Endothelial cell of umbilical vein (primary cell): ENCODE data around the gene SPEN. TPM values are rescaled to one million over a fixed set of nuclear protein-coding genes. Genes with fewer than 3 reads are reported as not detected.
A peak's percentile ranks its signal among the peaks of the same experiment; 100 is the strongest.
"Not testable (repeated sequence)": the region's sequence is repeated elsewhere in the genome, so short reads cannot be mapped to it uniquely, and the experiment has no call there.

Source experiments
- BruUV-seq: library from RNA; stranded (reverse); fragments of 400-500 nt; replicated peaks from 2 replicates; lab custom pipeline; 2021; lab: Mats Ljungman, UMichigan
- CTCF ChIA-PET: fragments of 300-600, 350-600 bp; sonication (Branson Sonifier 250); formaldehyde crosslinking; loops from one replicate; lab custom pipeline; 2021; ENCODE audit warnings: antibody characterized with exemption, inconsistent platforms; lab: Charles Lee
- POLR2A ChIA-PET: fragments of 300-600, 350-600 bp; sonication (Branson Sonifier 250); formaldehyde crosslinking; loops from one replicate; lab custom pipeline; 2021; ENCODE audit warnings: antibody characterized with exemption, inconsistent platforms; lab: Charles Lee
- DNase-seq: peaks from one replicate; pipeline ENCODE4 v3.0.0-alpha.2; 2011; ENCODE audit warnings: low read depth, low spot score
- FAIRE-seq: peaks from 2 replicates; lab custom pipeline; 2011; peaks lifted over from hg19 to GRCh38; lab: Jason Lieb, UNC
- H2AFZ ChIP-seq: 2 replicates; pipeline ENCODE4 v1.6.0; 2012; ENCODE audit warnings: low read depth, low read length, control low read depth, inconsistent platforms
- H3K27ac ChIP-seq: 2 replicates; pipeline ENCODE4 v1.5.1; 2011; ENCODE audit warnings: low read depth, mild to moderate bottlenecking, control low read depth, low read length, moderate library complexity; ENCODE audit not compliant: insufficient read depth
- H3K27me3 ChIP-seq, 2 experiments: 2 replicates each; pipeline versions ENCODE4 v1.6.0 to v1.6.1; 2011; ENCODE audit warnings: low read length in 2 of 2, mixed read lengths in 1 of 2; ENCODE audit not compliant: control insufficient read depth in 2 of 2, insufficient read depth in 2 of 2
- H3K36me3 ChIP-seq, 2 experiments: 2 replicates in 1 of 2; 3 replicates in 1 of 2; pipeline ENCODE4 v1.5.1; 2011; ENCODE audit warnings: low read length in 2 of 2, mild to moderate bottlenecking in 1 of 2, moderate library complexity in 1 of 2; ENCODE audit not compliant: control insufficient read depth in 2 of 2, insufficient read depth in 2 of 2; ENCODE audit errors: extremely low read depth in 1 of 2
- H3K4me1 ChIP-seq: 3 replicates; pipeline ENCODE4 v1.5.1; 2011; ENCODE audit warnings: mild to moderate bottlenecking, low read length; ENCODE audit not compliant: control insufficient read depth, insufficient read depth; ENCODE audit errors: extremely low read depth
- H3K4me2 ChIP-seq: 2 replicates; pipeline ENCODE4 v1.6.1; 2011; ENCODE audit warnings: low read length, control low read depth, mixed read lengths; ENCODE audit not compliant: insufficient read depth
- H3K4me3 ChIP-seq, 3 experiments: fragments of 200-600 bp in 1 of 3; sonication (generic), shearing (Covaris generic) in 1 of 3; replicated peaks in 1 of 3; 2 replicates each; pipeline ENCODE4 v1.5.1; 2011 to 2016; ENCODE audit warnings: control low read depth in 3 of 3, low read length in 3 of 3, mild to moderate bottlenecking in 2 of 3, inconsistent platforms in 1 of 3, low read depth in 1 of 3, moderate library complexity in 1 of 3; ENCODE audit not compliant: insufficient read depth in 1 of 3
- H3K79me2 ChIP-seq: 2 replicates; pipeline ENCODE4 v1.6.0; 2012; ENCODE audit warnings: low read length, inconsistent platforms; ENCODE audit not compliant: control insufficient read depth, insufficient read depth
- H3K9ac ChIP-seq: replicated peaks from 2 replicates; pipeline ENCODE3; 2011; ENCODE audit warnings: low read length, control low read depth; ENCODE audit not compliant: insufficient read depth; ENCODE audit errors: extremely low read depth
- H3K9me1 ChIP-seq: replicated peaks from 3 replicates; pipeline ENCODE4 v1.6.0; 2011; ENCODE audit warnings: mild to moderate bottlenecking, low read length; ENCODE audit not compliant: control insufficient read depth, insufficient read depth; ENCODE audit errors: extremely low read depth
- H3K9me3 ChIP-seq: replicated peaks from 2 replicates; pipeline ENCODE4 v1.5.1; 2012; ENCODE audit warnings: low read length, inconsistent platforms; ENCODE audit not compliant: control insufficient read depth, insufficient read depth
- H4K20me1 ChIP-seq: replicated peaks from 2 replicates; pipeline ENCODE3; 2011; ENCODE audit warnings: mild to moderate bottlenecking, low read length; ENCODE audit not compliant: control insufficient read depth, insufficient read depth; ENCODE audit errors: extremely low read depth
- POLR2A ChIP-seq: IDR thresholded peaks from 2 replicates; pipeline ENCODE4 v1.6.1; 2012; ENCODE audit warnings: low read depth, mild to moderate bottlenecking, control low read depth, low read length
- POLR2AphosphoS5 ChIP-seq: IDR thresholded peaks from 2 replicates; pipeline ENCODE4 v1.6.1; 2012; ENCODE audit warnings: low read depth, mild to moderate bottlenecking, control low read depth, low read length, moderate library complexity; ENCODE audit not compliant: insufficient read depth
- dilution Hi-C: fragments of 300-500 bp; cut with MboI; formaldehyde crosslinking; loops from one replicate; pipeline ENCODE4 v1.15.0; 2019; ENCODE audit warnings: low sequenced_read_pairs; ENCODE audit not compliant: extremely low pct_ligation_motif_present
- intact Hi-C: fragments of 100-400 bp; cut with micrococcal nuclease; formaldehyde crosslinking; loops from one replicate; pipeline ENCODE4 v1.10.0; 2022
- polyA plus RNA-seq, 4 experiments: library from polyadenylated mRNA; depleted of rRNA in 3 of 4; stranded (reverse) in 3 of 4; unstranded in 1 of 4; fragments of >200 nt; gene quantifications; 2 replicates each; pipeline versions ENCODE4 v1.2.1 to v1.2.3, GENCODE V29; 2011 to 2012; ENCODE audit warnings: missing spikeins in 1 of 4
- total RNA-seq: library from RNA; stranded (reverse); gene quantifications from 2 replicates; pipeline ENCODE4 v1.2.3, GENCODE V29; 2021
- TF ChIP-seq, protein P1 (sequence below), 2 donors: IDR thresholded peaks; 1 replicate in 1 of 2; 2 replicates in 1 of 2; pipeline ENCODE4 v1.5.1; 2011; ENCODE audit warnings: low read length in 2 of 2, mild to moderate bottlenecking in 2 of 2, moderate library complexity in 2 of 2, control low read depth in 1 of 2, inconsistent platforms in 1 of 2, low read depth in 1 of 2; ENCODE audit not compliant: insufficient read depth in 1 of 2; ENCODE audit errors: extremely low read depth in 1 of 2

The SPEN gene
- total and polyA plus RNA-seq, 2 donors (not counting 3 experiments of a cell fraction or from before 2014, with no cell fraction given): 9.3 to 44.4 TPM

- ChIA-PET POLR2A (interaction anchor here (1.0 to 1.6 kb wide), 3 partner anchors 10 to 41 kb away, joined by 3 to 9 read pairs (median 4); partner anchors contain the start of gene SPEN), CTCF (interaction anchor here (1.0 to 1.6 kb wide), 3 partner anchors 12 to 20 kb away, joined by 3 to 6 read pairs (median 4); partner anchors contain the start of gene SPEN)
- Histone ChIP-seq H2AFZ (no peak overlapping the region), H3K27ac (peak overlapping the region; percentile 95), H3K4me1 (peaks cover 3% of the 10 kb centered on the region), H4K20me1 (no peaks in the 10 kb centered on the region), H3K36me3 (no peaks in the 10 kb centered on the region), H3K9me1 (no peaks in the 10 kb centered on the region), H3K27me3 (no peaks in the 10 kb centered on the region), H3K9me3 (no peaks in the 10 kb centered on the region), H3K79me2 (peaks cover 8% of the 10 kb centered on the region), H3K4me2 (peak overlapping the region; percentile 73), H3K9ac (peak overlapping the region; percentile 91), H3K4me3 (peak overlapping the region; percentile 49 to 66 (median 58))
- DNase-seq: no peak
- TF ChIP-seq POLR2AphosphoS5: no peak
- peak; percentile 48 for TF ChIP-seq POLR2A
- dilution Hi-C loops (no loop called here), intact Hi-C loops (loop anchor here (1.0 to 2.0 kb wide), 5 partner anchors 12 to 102 kb away; partner anchors contain the start of gene SPEN)
- BruUV-seq: TSS peak; percentile 65
- FAIRE-seq: no peak
These were observed 12.2 kb upstream of the SPEN start for GRCh38 chr1:15835205-15835740.

GRCh38 chr1:15835741-15836510 is 11.6 kb upstream of the SPEN start:
- dilution Hi-C loops: no loop called here
- DNase-seq (peak; percentile 100), FAIRE-seq (peak; percentile 93)
- Histone ChIP-seq H3K27ac (peak overlapping the region; percentile 95), H3K4me2 (peak overlapping the region; percentile 73), H4K20me1 (no peaks in the 10 kb centered on the region), H3K9ac (peak overlapping the region; percentile 91), H3K36me3 (no peaks in the 10 kb centered on the region), H3K79me2 (peaks cover 8% of the 10 kb centered on the region), H3K9me1 (no peaks in the 10 kb centered on the region), H2AFZ (peak overlapping the region; percentile 84), H3K9me3 (no peaks in the 10 kb centered on the region), H3K4me3 (peak overlapping the region in 2 of 3 experiments; percentile 58 to 66), H3K27me3 (no peaks in the 10 kb centered on the region), H3K4me1 (peaks cover 3% of the 10 kb centered on the region)
- CTCF ChIA-PET: interaction anchor here (1.0 kb wide), 2 partner anchors 11 to 21 kb away, joined by 3 to 4 read pairs; partner anchors contain the start of gene SPEN
- POLR2A ChIA-PET: interaction anchor here (1.0 to 1.5 kb wide), 3 partner anchors 9 to 41 kb away, joined by 3 to 4 read pairs (median 3); partner anchors contain the start of gene SPEN
- peak; percentile 85 for TF ChIP-seq POLR2A
- TF ChIP-seq, protein P1, sequence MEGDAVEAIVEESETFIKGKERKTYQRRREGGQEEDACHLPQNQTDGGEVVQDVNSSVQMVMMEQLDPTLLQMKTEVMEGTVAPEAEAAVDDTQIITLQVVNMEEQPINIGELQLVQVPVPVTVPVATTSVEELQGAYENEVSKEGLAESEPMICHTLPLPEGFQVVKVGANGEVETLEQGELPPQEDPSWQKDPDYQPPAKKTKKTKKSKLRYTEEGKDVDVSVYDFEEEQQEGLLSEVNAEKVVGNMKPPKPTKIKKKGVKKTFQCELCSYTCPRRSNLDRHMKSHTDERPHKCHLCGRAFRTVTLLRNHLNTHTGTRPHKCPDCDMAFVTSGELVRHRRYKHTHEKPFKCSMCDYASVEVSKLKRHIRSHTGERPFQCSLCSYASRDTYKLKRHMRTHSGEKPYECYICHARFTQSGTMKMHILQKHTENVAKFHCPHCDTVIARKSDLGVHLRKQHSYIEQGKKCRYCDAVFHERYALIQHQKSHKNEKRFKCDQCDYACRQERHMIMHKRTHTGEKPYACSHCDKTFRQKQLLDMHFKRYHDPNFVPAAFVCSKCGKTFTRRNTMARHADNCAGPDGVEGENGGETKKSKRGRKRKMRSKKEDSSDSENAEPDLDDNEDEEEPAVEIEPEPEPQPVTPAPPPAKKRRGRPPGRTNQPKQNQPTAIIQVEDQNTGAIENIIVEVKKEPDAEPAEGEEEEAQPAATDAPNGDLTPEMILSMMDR (IDR thresholded peaks at IDR 0.05; ENCODE audit: extremely low read depth in 1 of 2, insufficient read depth in 1 of 2, low read depth in 1 of 2, low read length in 2 of 2): no peak
- no TSS peak for BruUV-seq
- intact Hi-C loops: loop anchor here (1.0 to 2.0 kb wide), 5 partner anchors 11 to 101 kb away; partner anchors contain the start of gene SPEN

GRCh38 chr1:15836511-15836771 is 11.1 kb upstream of the SPEN start:
- CTCF ChIA-PET: interaction anchor here (1.0 kb wide), 2 partner anchors 11 to 21 kb away, joined by 3 to 4 read pairs; partner anchors contain the start of gene SPEN
- H3K27ac ChIP-seq, dilution Hi-C loops, BruUV-seq, H3K4me1 ChIP-seq, H3K27me3 ChIP-seq, H2AFZ ChIP-seq, H3K9me1 ChIP-seq, H3K79me2 ChIP-seq, H3K9ac ChIP-seq, H4K20me1 ChIP-seq, DNase-seq, H3K36me3 ChIP-seq, intact Hi-C loops, FAIRE-seq, H3K9me3 ChIP-seq: not testable (repeated sequence)
- peak overlapping the region; percentile 17 for H3K4me2 ChIP-seq
- H3K4me3 ChIP-seq: peak overlapping the region in 1 of 3 experiments; percentile 48
- POLR2A ChIA-PET: interaction anchor here (1.0 to 1.5 kb wide), 4 partner anchors 9 to 42 kb away, joined by 3 to 5 read pairs (median 4); partner anchors contain the start of gene SPEN
